Bronchus fibroblast of lung (primary cell): ENCODE results near the gene UTF1. TPM values are rescaled to one million over a fixed set of nuclear protein-coding genes. Genes with fewer than 3 reads are reported as not detected.

Source experiments
- total RNA-seq: library from RNA; depleted of rRNA; stranded (reverse); fragments of >200 nt; gene quantifications from 2 replicates; pipeline ENCODE4 v1.2.3, GENCODE V29; 2015

The UTF1 gene, protein sequence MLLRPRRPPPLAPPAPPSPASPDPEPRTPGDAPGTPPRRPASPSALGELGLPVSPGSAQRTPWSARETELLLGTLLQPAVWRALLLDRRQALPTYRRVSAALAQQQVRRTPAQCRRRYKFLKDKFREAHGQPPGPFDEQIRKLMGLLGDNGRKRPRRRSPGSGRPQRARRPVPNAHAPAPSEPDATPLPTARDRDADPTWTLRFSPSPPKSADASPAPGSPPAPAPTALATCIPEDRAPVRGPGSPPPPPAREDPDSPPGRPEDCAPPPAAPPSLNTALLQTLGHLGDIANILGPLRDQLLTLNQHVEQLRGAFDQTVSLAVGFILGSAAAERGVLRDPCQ
- total RNA-seq, result not detected in 2 replicates

DNA sequence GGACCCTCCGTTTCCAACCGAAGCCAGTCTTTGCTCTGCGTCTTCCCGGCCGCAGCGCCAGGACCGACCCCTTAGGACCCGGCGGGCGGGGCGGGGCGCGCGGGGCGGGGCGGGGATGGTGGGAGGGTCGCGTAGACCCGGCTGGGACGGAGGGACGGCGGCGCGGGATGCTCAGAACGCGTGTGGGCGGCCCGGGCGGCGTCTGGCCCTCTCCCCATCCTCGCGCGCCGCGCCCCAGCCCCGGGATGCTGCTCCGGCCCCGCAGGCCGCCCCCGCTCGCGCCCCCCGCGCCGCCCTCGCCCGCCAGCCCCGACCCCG lies at the start of gene UTF1:
UTF1 (plus strand) TSS at position 174 of the 318 bp plus-strand sequence; CDS start at position 246, 72 bp downstream.

DNA sequence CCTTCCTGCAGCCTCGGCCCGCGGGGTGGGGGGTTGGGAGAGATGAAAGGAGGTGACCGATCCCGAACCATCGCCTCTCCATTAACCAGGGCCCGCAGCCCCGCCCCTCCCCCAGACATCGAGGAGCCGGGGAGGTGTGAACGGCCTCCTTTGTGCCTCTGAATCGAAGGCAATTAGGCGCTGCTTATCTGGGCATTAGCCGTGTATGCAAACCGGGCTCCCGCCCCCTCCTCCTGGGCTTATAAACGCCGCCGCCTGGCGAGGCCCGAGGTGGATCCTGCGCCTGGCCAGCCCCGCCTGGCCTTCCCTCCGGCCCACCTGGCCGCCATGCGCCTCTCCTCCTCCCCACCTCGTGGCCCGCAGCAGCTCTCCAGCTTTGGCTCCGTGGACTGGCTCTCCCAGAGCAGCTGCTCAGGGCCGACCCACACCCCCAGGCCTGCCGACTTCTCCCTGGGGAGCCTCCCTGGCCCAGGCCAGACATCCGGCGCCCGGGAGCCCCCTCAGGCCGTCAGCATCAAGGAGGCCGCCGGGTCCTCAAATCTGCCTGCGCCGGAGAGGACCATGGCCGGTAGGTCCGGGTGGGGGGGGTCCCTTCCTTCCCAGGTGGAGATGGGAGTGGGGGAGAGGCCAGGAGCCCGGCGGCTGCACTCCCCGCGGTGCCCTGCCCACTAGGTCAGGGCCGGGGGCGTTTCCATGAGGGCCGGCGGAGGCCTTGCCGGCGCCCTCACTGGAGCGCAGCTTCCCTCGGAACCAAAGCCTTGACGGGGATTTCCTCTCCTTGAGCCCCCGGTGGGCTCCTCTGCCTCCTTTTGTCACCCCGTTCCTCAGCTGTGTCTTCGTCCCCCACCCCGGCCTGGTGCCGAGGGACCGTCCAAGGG lies 7.8 kb downstream of the UTF1 start, which contains the start of gene VENTX:
VENTX (plus strand) TSS at position 268 of the 878 bp plus-strand sequence; CDS start at position 328, 60 bp downstream.

DNA sequence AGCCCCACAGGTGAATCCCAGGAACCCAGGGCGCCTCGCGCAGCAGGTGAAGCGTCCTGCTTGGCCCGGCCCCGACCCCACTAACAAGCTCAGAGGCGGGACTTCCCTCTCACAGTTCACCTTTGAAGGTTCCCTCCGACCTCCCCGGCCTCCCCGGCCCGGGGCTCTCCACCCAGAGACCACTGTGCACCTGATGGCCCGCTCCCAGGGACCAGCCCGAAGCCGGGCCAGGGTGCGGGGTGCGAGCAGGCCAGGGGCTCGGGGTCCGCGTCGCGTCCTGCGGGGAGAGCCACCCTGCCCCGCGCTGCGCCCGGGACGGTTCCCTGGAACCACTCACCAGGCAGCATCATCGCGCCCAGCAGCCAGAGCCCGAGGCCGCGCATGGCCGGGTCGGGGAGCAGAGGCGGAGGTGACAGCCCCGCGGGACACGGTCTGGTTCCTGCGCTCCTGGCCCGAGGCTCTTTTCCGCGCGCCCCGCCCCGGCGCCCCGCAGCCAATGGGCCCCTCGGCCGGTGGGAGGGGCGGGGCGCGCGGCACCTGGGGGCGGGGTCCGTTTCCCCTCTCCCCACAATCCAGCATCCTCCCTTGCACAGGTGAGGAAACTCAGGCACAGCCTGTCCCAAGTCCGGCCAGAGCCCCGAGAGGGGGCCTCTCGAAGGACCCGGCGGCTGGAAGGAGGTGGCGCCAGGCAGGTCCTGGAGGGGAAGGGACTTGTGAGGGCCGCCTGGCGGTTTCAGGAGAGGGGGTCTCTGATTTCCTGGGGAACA lies 46.6 kb downstream of the UTF1 start, which contains the start of gene ADAM8:
ADAM8 (minus strand) TSS at position 434 of the 767 bp plus-strand sequence; CDS start at position 383, 51 bp downstream.

Other genes with a start within 250 kb of the UTF1 start
- gene ADGRA1, start 142.3 kb upstream of the UTF1 start, total RNA-seq, result not detected in 2 replicates
- 0.15 and 0.17 TPM in 2 replicates for gene KNDC1, start 70.0 kb upstream of the UTF1 start, total RNA-seq
- gene VENTX, start 7.6 kb downstream of the UTF1 start, total RNA-seq, result not detected in 2 replicates
- 1.2 and 2.0 TPM in 2 replicates for gene ADAM8, start 46.7 kb downstream of the UTF1 start, total RNA-seq
- gene TUBGCP2, start 78.7 kb downstream of the UTF1 start, total RNA-seq, result 60.2 and 62.2 TPM in 2 replicates
- gene ZNF511, start 78.7 kb downstream of the UTF1 start, total RNA-seq, result 59.2 and 59.7 TPM in 2 replicates
- gene CALY, start 106.7 kb downstream of the UTF1 start, total RNA-seq, result 1.0 TPM in 1 of 2 replicates, not detected in the other
- not detected in 2 replicates for gene PRAP1, start 117.2 kb downstream of the UTF1 start, total RNA-seq
- gene FUOM, start 127.8 kb downstream of the UTF1 start, total RNA-seq, result 24.9 and 32.7 TPM in 2 replicates
- 94.8 and 105 TPM in 2 replicates for gene ECHS1, start 143.1 kb downstream of the UTF1 start, total RNA-seq
- gene PAOX, start 149.0 kb downstream of the UTF1 start, total RNA-seq, result 4.4 and 4.6 TPM in 2 replicates
- gene MTG1, start 163.9 kb downstream of the UTF1 start, total RNA-seq, result 34.3 and 34.8 TPM in 2 replicates
- gene SPRN, start 194.4 kb downstream of the UTF1 start, total RNA-seq, result 0.59 and 1.2 TPM in 2 replicates
- 0.15 and 0.34 TPM in 2 replicates for gene SCART1, start 223.7 kb downstream of the UTF1 start, total RNA-seq